Measurements from ENCODE around the gene SLC6A17.

GRCh38 chr1:110211496-110212168 is 61.3 kb downstream of the SLC6A17 start:
- no peak for TF ChIP-seq CTCF (IDR thresholded peaks at IDR 0.05)
- TF ChIP-seq POLR2A (IDR thresholded peaks at IDR 0.05) = no peak
- TF ChIP-seq POLR2AphosphoS5 (IDR thresholded peaks at IDR 0.05) = no peak

Measured in prostate gland (tissue), 2 donors.